ENCODE measurements around the gene SCCPDH. TPM values are rescaled to one million over a fixed set of nuclear protein-coding genes. Genes with fewer than 3 reads are reported as not detected.
A peak's percentile ranks its signal among the peaks of the same experiment; 100 is the strongest.

The SCCPDH gene
- total and polyA plus RNA-seq, 2 donors (not counting 1 experiment from before 2014, with no cell fraction given): 47.8 to 58.0 TPM

- H3K79me2 ChIP-seq (ENCODE audit: control insufficient read depth, insufficient read depth, low read length): peaks cover 16% of the 10 kb centered on the region
- H3K4me2 ChIP-seq (ENCODE audit: extremely low read depth, insufficient read depth, low read length): peak overlapping the region; percentile 95
- DNase-seq (ENCODE audit: low read depth in 2 of 2): no peak
- no peaks in the 10 kb centered on the region for H3K9me3 ChIP-seq (ENCODE audit: control insufficient read depth, insufficient read depth, low read depth, low read length)
- peak overlapping the region; percentile 88 for H3K9ac ChIP-seq (ENCODE audit: insufficient read depth, low read length)
- H3K27me3 ChIP-seq (ENCODE audit: control insufficient read depth, insufficient read depth, low read length): no peaks in the 10 kb centered on the region
- peak overlapping the region; percentile 81 to 92 (median 86) for H3K4me3 ChIP-seq (replicated peaks in 1 of 4; ENCODE audit: control extremely low read depth in 1 of 4, insufficient read depth in 1 of 4, low read depth in 3 of 4, low read length in 4 of 4)
- no peaks in the 10 kb centered on the region for H3K4me1 ChIP-seq (ENCODE audit: control insufficient read depth, extremely low read depth, insufficient read depth, low read length)
- no peaks in the 10 kb centered on the region for H4K20me1 ChIP-seq (ENCODE audit: control insufficient read depth, extremely low read depth, insufficient read depth, low read length)
- H3K36me3 ChIP-seq (ENCODE audit: control insufficient read depth, insufficient read depth, low read length): peaks cover 1% of the 10 kb centered on the region
- H2AFZ ChIP-seq (ENCODE audit: low read length): peak overlapping the region; percentile 86
- no peak for TF ChIP-seq EZH2 (IDR thresholded peaks at IDR 0.05; ENCODE audit: low read length, missing control alignments)
- no peak for TF ChIP-seq CTCF (conservative IDR thresholded peaks at IDR 0.05 in 1 of 2, IDR thresholded peaks at IDR 0.05 in 1 of 2; ENCODE audit: low read depth in 1 of 2, low read length in 2 of 2)
- H3K27ac ChIP-seq (ENCODE audit: insufficient read depth, low read length): peak overlapping the region; percentile 79
Observed at GRCh38 chr1:246725191-246725590, 982 bp downstream of the SCCPDH start.

GRCh38 chr1:246726255-246726679 is 2.1 kb downstream of the SCCPDH start:
- no peak for TF ChIP-seq EZH2 (IDR thresholded peaks at IDR 0.05; ENCODE audit: low read length, missing control alignments)
- no peak for TF ChIP-seq CTCF (conservative IDR thresholded peaks at IDR 0.05 in 1 of 2, IDR thresholded peaks at IDR 0.05 in 1 of 2; ENCODE audit: low read depth in 1 of 2, low read length in 2 of 2)
- H3K79me2 ChIP-seq (ENCODE audit: control insufficient read depth, insufficient read depth, low read length): peaks cover 16% of the 10 kb centered on the region
- DNase-seq (ENCODE audit: low read depth in 2 of 2): no peak
- H3K4me2 ChIP-seq (ENCODE audit: extremely low read depth, insufficient read depth, low read length): no peak overlapping the region
- H3K4me3 ChIP-seq (replicated peaks in 1 of 4; ENCODE audit: control extremely low read depth in 1 of 4, insufficient read depth in 1 of 4, low read depth in 3 of 4, low read length in 4 of 4): no peak overlapping the region
- H3K4me1 ChIP-seq (ENCODE audit: control insufficient read depth, extremely low read depth, insufficient read depth, low read length): no peaks in the 10 kb centered on the region
- H3K9me3 ChIP-seq (ENCODE audit: control insufficient read depth, insufficient read depth, low read depth, low read length): no peaks in the 10 kb centered on the region
- no peak overlapping the region for H3K9ac ChIP-seq (ENCODE audit: insufficient read depth, low read length)
- no peak overlapping the region for H2AFZ ChIP-seq (ENCODE audit: low read length)
- no peak overlapping the region for H3K27ac ChIP-seq (ENCODE audit: insufficient read depth, low read length)
- H3K27me3 ChIP-seq (ENCODE audit: control insufficient read depth, insufficient read depth, low read length): no peaks in the 10 kb centered on the region
- H4K20me1 ChIP-seq (ENCODE audit: control insufficient read depth, extremely low read depth, insufficient read depth, low read length): no peaks in the 10 kb centered on the region
- peaks cover 1% of the 10 kb centered on the region for H3K36me3 ChIP-seq (ENCODE audit: control insufficient read depth, insufficient read depth, low read length)

- no peak overlapping the region for H3K27ac ChIP-seq (ENCODE audit: insufficient read depth, low read length)
Observed at GRCh38 chr1:246726881-246727280, 2.7 kb downstream of the SCCPDH start.

More at GRCh38 chr1:246726881-246727280, 2.7 kb downstream of the SCCPDH start:
- no peaks in the 10 kb centered on the region for H4K20me1 ChIP-seq (ENCODE audit: control insufficient read depth, extremely low read depth, insufficient read depth, low read length)
- no peak overlapping the region for H3K4me3 ChIP-seq (replicated peaks in 1 of 4; ENCODE audit: control extremely low read depth in 1 of 4, insufficient read depth in 1 of 4, low read depth in 3 of 4, low read length in 4 of 4)
- no peak overlapping the region for H3K4me2 ChIP-seq (ENCODE audit: extremely low read depth, insufficient read depth, low read length)
- no peak for DNase-seq (ENCODE audit: low read depth in 2 of 2)
- peaks cover 1% of the 10 kb centered on the region for H3K36me3 ChIP-seq (ENCODE audit: control insufficient read depth, insufficient read depth, low read length)
- TF ChIP-seq EZH2 (IDR thresholded peaks at IDR 0.05; ENCODE audit: low read length, missing control alignments) (no peak), CTCF (conservative IDR thresholded peaks at IDR 0.05 in 1 of 2, IDR thresholded peaks at IDR 0.05 in 1 of 2; ENCODE audit: low read depth in 1 of 2, low read length in 2 of 2) (no peak)
- H3K9ac ChIP-seq (ENCODE audit: insufficient read depth, low read length): no peak overlapping the region
- H3K27me3 ChIP-seq (ENCODE audit: control insufficient read depth, insufficient read depth, low read length): no peaks in the 10 kb centered on the region
- no peak overlapping the region for H2AFZ ChIP-seq (ENCODE audit: low read length)
- no peaks in the 10 kb centered on the region for H3K9me3 ChIP-seq (ENCODE audit: control insufficient read depth, insufficient read depth, low read depth, low read length)
- H3K4me1 ChIP-seq (ENCODE audit: control insufficient read depth, extremely low read depth, insufficient read depth, low read length): no peaks in the 10 kb centered on the region
- H3K79me2 ChIP-seq (ENCODE audit: control insufficient read depth, insufficient read depth, low read length): peaks cover 16% of the 10 kb centered on the region

Measured in fibroblast of lung (primary cell).